Karpas-422 (cell line): ENCODE data around the gene MPRIP. TPM values are rescaled to one million over a fixed set of nuclear protein-coding genes. Genes with fewer than 3 reads are reported as not detected.

Experiments used
- DNase-seq: peaks from one replicate; pipeline ENCODE4 v3.0.0-alpha.2; 2015
- H2AFZ ChIP-seq: fragments of 200-600 bp; sonication (generic); 2 replicates; pipeline ENCODE4 v1.6.1; 2014; ENCODE audit warnings: antibody characterized with exemption, low read length, mixed read lengths
- H3K27ac ChIP-seq: fragments of 200-600 bp; sonication (generic); 2 replicates; pipeline ENCODE4 v1.5.1; 2014; ENCODE audit warnings: mild to moderate bottlenecking, low read length, moderate library complexity
- H3K27me3 ChIP-seq: fragments of 200-600 bp; sonication (generic); 2 replicates; pipeline ENCODE4 v1.6.1; 2014; ENCODE audit warnings: low read length, mixed read lengths
- H3K36me3 ChIP-seq: fragments of 200-600 bp; sonication (generic); 2 replicates; pipeline ENCODE4 v1.6.1; 2014; ENCODE audit warnings: low read length, mixed read lengths; ENCODE audit not compliant: insufficient read depth
- H3K4me1 ChIP-seq: fragments of 200-600 bp; sonication (generic); 2 replicates; pipeline ENCODE4 v1.6.1; 2014; ENCODE audit warnings: mild to moderate bottlenecking, low read length, mixed read lengths
- H3K4me2 ChIP-seq: fragments of 200-600 bp; sonication (generic); 2 replicates; pipeline ENCODE4 v1.6.1; 2014; ENCODE audit warnings: low read length, low read depth, mild to moderate bottlenecking; ENCODE audit not compliant: poor library complexity, severe bottlenecking
- H3K4me3 ChIP-seq: fragments of 200-600 bp; sonication (generic); 2 replicates; pipeline ENCODE4 v1.5.1; 2014; ENCODE audit warnings: mild to moderate bottlenecking, antibody characterized with exemption, low read length, mixed read lengths
- H3K79me2 ChIP-seq: fragments of 200-600 bp; sonication (generic); 2 replicates; pipeline ENCODE4 v1.6.1; 2014; ENCODE audit warnings: mild to moderate bottlenecking, low read length, mixed read lengths
- H3K9ac ChIP-seq: fragments of 200-600 bp; sonication (generic); 2 replicates; pipeline ENCODE4 v1.6.0; 2014; ENCODE audit warnings: low read length
- H3K9me2 ChIP-seq: fragments of 200-600 bp; sonication (generic), shearing (Covaris generic); replicated peaks from 2 replicates; pipeline ENCODE4 v1.6.0; 2014; ENCODE audit warnings: mild to moderate bottlenecking, low read length, moderate library complexity; ENCODE audit not compliant: insufficient read depth
- H3K9me3 ChIP-seq: fragments of 300-700, 200-600 bp; sonication (generic); 2 replicates; pipeline ENCODE4 v1.6.1; 2014; ENCODE audit warnings: low read length, mixed read lengths
- H4K20me1 ChIP-seq: fragments of 200-600 bp; sonication (generic); 2 replicates; pipeline ENCODE4 v1.6.1; 2014; ENCODE audit warnings: mild to moderate bottlenecking, antibody characterized with exemption, low read length, low read depth; ENCODE audit not compliant: insufficient read depth
- total RNA-seq: library from RNA; depleted of rRNA; stranded (reverse); fragments of >200 nt; shearing (Covaris generic); gene quantifications from 2 replicates; pipeline ENCODE4 v1.2.3, GENCODE V29; 2014; ENCODE audit warnings: low replicate concordance

The MPRIP gene
- total RNA-seq, 1 experiment from 2014 or later = 44.1 TPM

- Histone ChIP-seq H2AFZ (no peak overlapping the region), H3K4me3 (no peak overlapping the region), H4K20me1 (peaks cover 57% of the 10 kb centered on the region), H3K79me2 (no peaks in the 10 kb centered on the region), H3K9ac (no peak overlapping the region), H3K36me3 (no peaks in the 10 kb centered on the region), H3K9me2 (no peaks in the 10 kb centered on the region), H3K27me3 (no peaks in the 10 kb centered on the region), H3K27ac (no peak overlapping the region), H3K4me2 (no peak overlapping the region), H3K4me1 (peaks cover 5% of the 10 kb centered on the region; the same call in 1 of the 2 replicates), H3K9me3 (no peaks in the 10 kb centered on the region)
- no peak for DNase-seq
These were observed 48.4 kb downstream of the MPRIP start for GRCh38 chr17:17090642-17091103.

- Histone ChIP-seq H3K9me2 (no peaks in the 10 kb centered on the region), H3K4me2 (no peak overlapping the region), H3K27ac (no peak overlapping the region), H3K9ac (no peak overlapping the region), H3K79me2 (no peaks in the 10 kb centered on the region), H3K27me3 (no peaks in the 10 kb centered on the region), H2AFZ (no peak overlapping the region), H3K36me3 (no peaks in the 10 kb centered on the region), H4K20me1 (peaks cover 57% of the 10 kb centered on the region), H3K4me3 (no peak overlapping the region), H3K9me3 (no peaks in the 10 kb centered on the region), H3K4me1 (peaks cover 5% of the 10 kb centered on the region; the same call in 1 of the 2 replicates)
- DNase-seq = no peak
These were observed 49.0 kb downstream of the MPRIP start for GRCh38 chr17:17091276-17091675.

GRCh38 chr17:17091856-17092756, 49.8 kb downstream of the MPRIP start:
- no peak overlapping the region for H3K4me2 ChIP-seq
- no peak overlapping the region for H3K4me3 ChIP-seq
- H3K9me2 ChIP-seq = no peaks in the 10 kb centered on the region
- H3K79me2 ChIP-seq = no peaks in the 10 kb centered on the region
- H4K20me1 ChIP-seq = peaks cover 62% of the 10 kb centered on the region
- H3K4me1 ChIP-seq = peaks cover 5% of the 10 kb centered on the region; the same call in 1 of the 2 replicates
- H3K36me3 ChIP-seq = no peaks in the 10 kb centered on the region
- H3K27me3 ChIP-seq = no peaks in the 10 kb centered on the region
- H3K9ac ChIP-seq = no peak overlapping the region
- DNase-seq = no peak
- no peak overlapping the region for H2AFZ ChIP-seq
- no peaks in the 10 kb centered on the region for H3K9me3 ChIP-seq
- H3K27ac ChIP-seq = no peak overlapping the region

GRCh38 chr17:17093764-17094163, 51.5 kb downstream of the MPRIP start:
- Histone ChIP-seq H3K27me3 (no peaks in the 10 kb centered on the region), H3K4me2 (no peak overlapping the region), H3K36me3 (no peaks in the 10 kb centered on the region), H3K27ac (no peak overlapping the region), H3K9me3 (no peaks in the 10 kb centered on the region), H3K9ac (no peak overlapping the region), H3K9me2 (no peaks in the 10 kb centered on the region), H2AFZ (no peak overlapping the region), H3K4me1 (peaks cover 4% of the 10 kb centered on the region; the same call in 1 of the 2 replicates), H3K79me2 (no peaks in the 10 kb centered on the region), H4K20me1 (peaks cover 57% of the 10 kb centered on the region), H3K4me3 (no peak overlapping the region)
- DNase-seq = no peak

GRCh38 chr17:17096438-17097178, 54.4 kb downstream of the MPRIP start:
- no peaks in the 10 kb centered on the region for H3K27me3 ChIP-seq
- H4K20me1 ChIP-seq = peaks cover 43% of the 10 kb centered on the region
- no peak for DNase-seq
- H3K4me2 ChIP-seq = no peak overlapping the region
- no peak overlapping the region for H3K27ac ChIP-seq
- no peaks in the 10 kb centered on the region for H3K9me3 ChIP-seq
- no peak overlapping the region for H3K4me3 ChIP-seq
- H3K9me2 ChIP-seq = no peaks in the 10 kb centered on the region
- H2AFZ ChIP-seq = no peak overlapping the region
- no peaks in the 10 kb centered on the region for H3K4me1 ChIP-seq
- H3K36me3 ChIP-seq = no peaks in the 10 kb centered on the region
- H3K9ac ChIP-seq = no peak overlapping the region
- H3K79me2 ChIP-seq = no peaks in the 10 kb centered on the region

- H3K4me3 ChIP-seq = no peak overlapping the region
- no peaks in the 10 kb centered on the region for H3K9me3 ChIP-seq
- no peak overlapping the region for H3K4me2 ChIP-seq
- H3K4me1 ChIP-seq = no peaks in the 10 kb centered on the region
- H3K36me3 ChIP-seq = no peaks in the 10 kb centered on the region
- H3K27ac ChIP-seq = no peak overlapping the region
- DNase-seq = no peak
- no peak overlapping the region for H3K9ac ChIP-seq
- no peaks in the 10 kb centered on the region for H3K9me2 ChIP-seq
- peaks cover 37% of the 10 kb centered on the region; the same call in 1 of the 2 replicates for H4K20me1 ChIP-seq
- no peaks in the 10 kb centered on the region for H3K79me2 ChIP-seq
- no peaks in the 10 kb centered on the region for H3K27me3 ChIP-seq
- no peak overlapping the region for H2AFZ ChIP-seq
These were observed 55.6 kb downstream of the MPRIP start for GRCh38 chr17:17097763-17098345.

GRCh38 chr17:17098551-17099179, 56.4 kb downstream of the MPRIP start:
- no peak overlapping the region for H3K27ac ChIP-seq
- no peaks in the 10 kb centered on the region for H3K4me1 ChIP-seq
- H3K9ac ChIP-seq = no peak overlapping the region
- no peaks in the 10 kb centered on the region for H3K27me3 ChIP-seq
- H3K9me3 ChIP-seq = no peaks in the 10 kb centered on the region
- H2AFZ ChIP-seq = no peak overlapping the region
- H3K9me2 ChIP-seq = no peaks in the 10 kb centered on the region
- H3K4me3 ChIP-seq = no peak overlapping the region
- H4K20me1 ChIP-seq = peaks cover 36% of the 10 kb centered on the region; the same call in 1 of the 2 replicates
- H3K4me2 ChIP-seq = no peak overlapping the region
- no peaks in the 10 kb centered on the region for H3K79me2 ChIP-seq
- no peaks in the 10 kb centered on the region for H3K36me3 ChIP-seq
- no peak for DNase-seq
